Measurements from ENCODE around the gene MLC1.

MLC1 gene

DNA sequence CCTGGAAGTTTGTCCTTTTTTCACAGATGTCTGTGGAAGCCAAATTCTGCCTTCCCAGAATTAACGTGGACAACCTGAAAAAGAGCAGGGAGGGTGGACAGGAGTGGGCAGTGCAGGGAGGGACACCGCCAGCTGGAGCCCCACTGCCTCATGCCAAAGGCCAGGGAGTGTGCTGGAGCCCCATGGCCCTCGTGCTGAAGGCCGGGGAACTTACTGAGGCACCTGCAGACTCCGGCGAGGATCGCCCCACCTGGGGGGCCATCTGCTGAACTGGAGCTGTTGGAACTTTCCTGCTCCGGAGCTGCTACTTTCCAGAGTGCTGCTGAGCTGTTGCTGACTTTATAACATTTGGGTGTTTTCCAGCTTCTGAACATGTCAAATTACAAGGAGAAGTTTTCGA lies 39.8 kb upstream of the MLC1 start:
- TF ChIP-seq, protein P1, sequence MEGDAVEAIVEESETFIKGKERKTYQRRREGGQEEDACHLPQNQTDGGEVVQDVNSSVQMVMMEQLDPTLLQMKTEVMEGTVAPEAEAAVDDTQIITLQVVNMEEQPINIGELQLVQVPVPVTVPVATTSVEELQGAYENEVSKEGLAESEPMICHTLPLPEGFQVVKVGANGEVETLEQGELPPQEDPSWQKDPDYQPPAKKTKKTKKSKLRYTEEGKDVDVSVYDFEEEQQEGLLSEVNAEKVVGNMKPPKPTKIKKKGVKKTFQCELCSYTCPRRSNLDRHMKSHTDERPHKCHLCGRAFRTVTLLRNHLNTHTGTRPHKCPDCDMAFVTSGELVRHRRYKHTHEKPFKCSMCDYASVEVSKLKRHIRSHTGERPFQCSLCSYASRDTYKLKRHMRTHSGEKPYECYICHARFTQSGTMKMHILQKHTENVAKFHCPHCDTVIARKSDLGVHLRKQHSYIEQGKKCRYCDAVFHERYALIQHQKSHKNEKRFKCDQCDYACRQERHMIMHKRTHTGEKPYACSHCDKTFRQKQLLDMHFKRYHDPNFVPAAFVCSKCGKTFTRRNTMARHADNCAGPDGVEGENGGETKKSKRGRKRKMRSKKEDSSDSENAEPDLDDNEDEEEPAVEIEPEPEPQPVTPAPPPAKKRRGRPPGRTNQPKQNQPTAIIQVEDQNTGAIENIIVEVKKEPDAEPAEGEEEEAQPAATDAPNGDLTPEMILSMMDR (IDR thresholded peaks at IDR 0.05) = no peak
- H3K36me3 ChIP-seq (ENCODE audit: control insufficient read depth, insufficient read depth, low read length) = no peaks in the 10 kb centered on the region
- H3K4me2 ChIP-seq (ENCODE audit: low read length) = no peak overlapping the region
- H2AFZ ChIP-seq = no peak overlapping the region
- H3K27me3 ChIP-seq (ENCODE audit: control insufficient read depth, insufficient read depth, low read length) = no peaks in the 10 kb centered on the region
- H3K4me3 ChIP-seq (ENCODE audit: low read depth, low read length) = no peak overlapping the region
- H3K9ac ChIP-seq = no peak overlapping the region
- H3K79me2 ChIP-seq = no peaks in the 10 kb centered on the region
- no peaks in the 10 kb centered on the region for H3K9me3 ChIP-seq (ENCODE audit: control insufficient read depth, low read length)
- H3K27ac ChIP-seq = no peak overlapping the region
- H3K4me1 ChIP-seq = no peaks in the 10 kb centered on the region

DNA sequence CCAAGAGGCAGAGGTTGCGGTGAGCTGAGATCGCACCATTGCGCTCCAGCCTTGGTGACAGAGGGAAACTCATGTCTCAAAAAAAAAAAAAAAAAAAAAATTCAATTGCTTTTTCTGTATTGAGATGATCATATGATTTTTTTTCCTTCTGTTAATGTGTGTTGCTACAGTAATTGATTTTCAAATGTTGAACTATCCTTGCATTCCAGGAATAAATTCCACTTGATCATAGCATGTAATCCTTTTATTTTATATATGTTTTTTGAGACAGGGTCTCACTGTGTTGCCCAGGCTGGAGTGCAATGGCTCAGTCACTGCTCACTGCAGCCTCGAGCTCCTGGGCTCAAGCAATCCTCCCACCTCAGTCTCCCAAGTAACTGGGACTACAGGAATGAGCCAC lies 37.9 kb upstream of the MLC1 start:
- Histone ChIP-seq H3K9me3 (ENCODE audit: control insufficient read depth, low read length) (no peaks in the 10 kb centered on the region), H3K79me2 (no peaks in the 10 kb centered on the region), H3K9ac (no peak overlapping the region), H3K4me2 (ENCODE audit: low read length) (no peak overlapping the region), H3K4me3 (ENCODE audit: low read depth, low read length) (no peak overlapping the region), H3K27me3 (ENCODE audit: control insufficient read depth, insufficient read depth, low read length) (no peaks in the 10 kb centered on the region), H3K36me3 (ENCODE audit: control insufficient read depth, insufficient read depth, low read length) (no peaks in the 10 kb centered on the region), H3K27ac (no peak overlapping the region), H3K4me1 (no peaks in the 10 kb centered on the region), H2AFZ (no peak overlapping the region)
- TF ChIP-seq, protein P1 (IDR thresholded peaks at IDR 0.05) = no peak

- Histone ChIP-seq H3K27me3 (ENCODE audit: control insufficient read depth, insufficient read depth, low read length) (no peaks in the 10 kb centered on the region), H2AFZ (no peak overlapping the region), H3K9me3 (ENCODE audit: control insufficient read depth, low read length) (no peaks in the 10 kb centered on the region), H3K4me3 (ENCODE audit: low read depth, low read length) (no peak overlapping the region), H3K4me2 (ENCODE audit: low read length) (no peak overlapping the region), H3K27ac (no peak overlapping the region), H3K4me1 (no peaks in the 10 kb centered on the region), H3K36me3 (ENCODE audit: control insufficient read depth, insufficient read depth, low read length) (no peaks in the 10 kb centered on the region), H3K9ac (no peak overlapping the region), H3K79me2 (no peaks in the 10 kb centered on the region)
- TF ChIP-seq, protein P1 (IDR thresholded peaks at IDR 0.05) = no peak
Observed at GRCh38 chr22:50121202-50121740, 36.0 kb upstream of the MLC1 start.

- H3K4me3 ChIP-seq (ENCODE audit: low read depth, low read length) = no peak overlapping the region
- H3K79me2 ChIP-seq = no peaks in the 10 kb centered on the region
- H2AFZ ChIP-seq = no peak overlapping the region
- H3K36me3 ChIP-seq (ENCODE audit: control insufficient read depth, insufficient read depth, low read length) = no peaks in the 10 kb centered on the region
- no peak overlapping the region for H3K9ac ChIP-seq
- no peak overlapping the region for H3K27ac ChIP-seq
- no peaks in the 10 kb centered on the region for H3K9me3 ChIP-seq (ENCODE audit: control insufficient read depth, low read length)
- peaks cover 5% of the 10 kb centered on the region for H3K4me1 ChIP-seq
- H3K27me3 ChIP-seq (ENCODE audit: control insufficient read depth, insufficient read depth, low read length) = no peaks in the 10 kb centered on the region
- TF ChIP-seq, protein P1 (IDR thresholded peaks at IDR 0.05) = no peak
- no peak overlapping the region for H3K4me2 ChIP-seq (ENCODE audit: low read length)
Observed at GRCh38 chr22:50119768-50120251, 34.6 kb upstream of the MLC1 start.

- H3K4me3 ChIP-seq (ENCODE audit: low read depth, low read length) = no peak overlapping the region
- no peaks in the 10 kb centered on the region for H3K9me3 ChIP-seq (ENCODE audit: control insufficient read depth, low read length)
- no peaks in the 10 kb centered on the region for H3K27me3 ChIP-seq (ENCODE audit: control insufficient read depth, insufficient read depth, low read length)
- H3K79me2 ChIP-seq = no peaks in the 10 kb centered on the region
- H2AFZ ChIP-seq = no peak overlapping the region
- no peak overlapping the region for H3K4me2 ChIP-seq (ENCODE audit: low read length)
- TF ChIP-seq, protein P1 (IDR thresholded peaks at IDR 0.05) = no peak
- no peak overlapping the region for H3K27ac ChIP-seq
- H3K9ac ChIP-seq = no peak overlapping the region
- no peaks in the 10 kb centered on the region for H3K36me3 ChIP-seq (ENCODE audit: control insufficient read depth, insufficient read depth, low read length)
- H3K4me1 ChIP-seq = peaks cover 5% of the 10 kb centered on the region
Observed at GRCh38 chr22:50119169-50119767, 34.0 kb upstream of the MLC1 start.
